Activated T-helper 17 cell treated with anti-CD3 and anti-CD28 coated beads, Interleukin-2, amount 50 U/mL, for 72 hours (primary cell): ENCODE measurements around the gene JAKMIP3. TPM values are rescaled to one million over a fixed set of nuclear protein-coding genes. Genes with fewer than 3 reads are reported as not detected.

Experiments
- ATAC-seq: fragments of 150-1000 bp; cut with Tn5 transposase; replicated peaks from 2 replicates; pipeline ENCODE4 v1.10.0; 2021; ENCODE audit warnings: mild to moderate bottlenecking, moderate library complexity
- H3K27ac Mint-ChIP-seq: one replicate; pipeline ENCODE4 v1.8.0; 2022; ENCODE audit warnings: mixed read lengths
- H3K27me3 Mint-ChIP-seq: one replicate; pipeline ENCODE4 v1.8.0; 2022; ENCODE audit warnings: mixed read lengths
- H3K36me3 Mint-ChIP-seq: one replicate; pipeline ENCODE4 v1.8.0; 2022; ENCODE audit warnings: low read depth, mild to moderate bottlenecking, mixed read lengths
- H3K4me1 Mint-ChIP-seq: one replicate; pipeline ENCODE4 v1.8.0; 2022; ENCODE audit warnings: mixed read lengths
- H3K4me3 Mint-ChIP-seq: one replicate; pipeline ENCODE4 v1.8.0; 2022; ENCODE audit warnings: mild to moderate bottlenecking, mixed read lengths
- H3K9me3 Mint-ChIP-seq: one replicate; pipeline ENCODE4 v1.8.0; 2022; ENCODE audit warnings: mixed read lengths
- total RNA-seq, 2 donors: library from RNA; stranded (reverse); gene quantifications; one replicate each; pipeline ENCODE4 v1.2.3, GENCODE V29; 2022

JAKMIP3 gene
- total RNA-seq, 2 donors from 2014 or later: 0.26 to 1.2 TPM

GRCh38 chr10:132113766-132114365, 48.1 kb downstream of the JAKMIP3 start:
- no peaks in the 10 kb centered on the region for H3K9me3 Mint-ChIP-seq
- H3K4me3 Mint-ChIP-seq: no peak overlapping the region
- H3K4me1 Mint-ChIP-seq: no peaks in the 10 kb centered on the region
- H3K27ac Mint-ChIP-seq: no peak overlapping the region
- H3K36me3 Mint-ChIP-seq: no peaks in the 10 kb centered on the region
- H3K27me3 Mint-ChIP-seq: no peaks in the 10 kb centered on the region
- ATAC-seq: no peak

GRCh38 chr10:132114953-132115520, 49.3 kb downstream of the JAKMIP3 start:
- Mint-ChIP-seq H3K27me3 (no peaks in the 10 kb centered on the region), H3K4me3 (no peak overlapping the region), H3K4me1 (no peaks in the 10 kb centered on the region), H3K36me3 (no peaks in the 10 kb centered on the region), H3K27ac (no peak overlapping the region), H3K9me3 (no peaks in the 10 kb centered on the region)
- ATAC-seq: no peak

Other genes starting within 250 kb of the JAKMIP3 start
- 10 to 100 TPM; 31.6 to 46.4 TPM for gene PPP2R2D, start 164.9 kb upstream of the JAKMIP3 start, total RNA-seq
- 100 to 1,000 TPM; 102 to 362 TPM for gene BNIP3, start 84.0 kb upstream of the JAKMIP3 start, total RNA-seq
- 10 to 100 TPM; 14.3 to 23.5 TPM for gene DPYSL4, start 121.0 kb downstream of the JAKMIP3 start, total RNA-seq
- 10 to 100 TPM; 12.6 to 20.6 TPM for gene STK32C, start 242.0 kb downstream of the JAKMIP3 start, total RNA-seq